ENCODE measurements around the gene CNKSR2. TPM values are rescaled to one million over a fixed set of nuclear protein-coding genes. Genes with fewer than 3 reads are reported as not detected.

Gene CNKSR2
- total RNA-seq, 1 experiment from 2014 or later = 0.06 TPM

DNA sequence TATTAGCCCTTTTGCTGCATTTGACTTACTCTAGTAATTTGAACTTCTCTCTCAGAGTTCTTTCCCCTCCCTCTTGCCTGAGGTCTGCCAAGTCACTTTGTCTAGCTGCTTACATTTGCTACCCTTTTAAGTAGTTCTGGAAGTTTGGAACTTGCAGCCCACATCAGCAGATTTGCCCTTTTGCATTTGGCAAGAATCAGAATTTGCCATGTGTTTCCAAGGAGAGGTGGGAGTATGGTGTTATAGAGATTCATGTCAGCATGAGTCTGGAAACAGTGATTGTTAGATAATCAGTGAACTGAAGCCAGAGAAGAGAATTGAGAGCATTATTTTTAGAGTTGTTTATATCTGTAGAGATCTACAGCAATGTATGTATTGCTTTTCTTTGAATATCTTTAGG lies 231.8 kb downstream of the CNKSR2 start:
- no peak for DNase-seq (ENCODE audit: low read depth)

DNA sequence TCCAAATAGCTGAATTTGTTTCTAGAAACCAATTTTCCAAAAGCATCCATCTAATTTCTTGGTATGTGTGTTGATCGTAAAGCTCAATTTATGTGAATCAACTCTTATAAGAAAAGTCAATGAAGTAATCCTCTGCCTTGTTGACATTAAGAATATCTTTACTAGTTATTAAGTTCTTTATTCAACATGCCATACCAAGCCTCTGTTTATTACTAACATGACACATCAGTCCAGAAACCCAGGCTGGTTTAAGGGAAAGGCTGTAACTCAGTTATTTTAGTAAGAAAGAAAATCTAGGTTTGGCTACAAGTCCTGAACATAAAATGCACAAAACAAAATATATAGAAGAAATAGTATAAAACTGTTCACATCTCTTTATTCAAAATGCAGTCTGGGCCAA lies 235.9 kb downstream of the CNKSR2 start:
- DNase-seq (ENCODE audit: low read depth) = no peak

DNA sequence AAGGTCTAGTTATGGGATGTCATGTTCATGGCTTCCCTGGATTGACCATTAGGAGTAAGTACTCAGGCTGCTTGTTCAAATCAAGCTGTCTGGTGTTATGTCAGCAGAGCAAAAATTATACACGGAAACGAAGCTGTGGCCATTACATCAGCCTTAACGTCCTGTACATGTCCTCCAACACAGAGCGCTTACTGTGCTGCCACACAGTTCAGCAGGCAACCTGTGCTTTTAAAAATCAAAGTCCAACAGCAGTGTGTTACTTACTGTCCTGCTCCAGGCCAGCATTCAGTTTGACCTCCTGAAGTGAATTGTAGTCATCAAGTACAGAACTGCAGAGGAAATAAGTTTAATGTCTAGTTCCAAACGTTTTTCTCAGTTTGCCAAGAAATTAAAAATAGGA lies 237.9 kb downstream of the CNKSR2 start:
- DNase-seq (ENCODE audit: low read depth) = no peak

DNA sequence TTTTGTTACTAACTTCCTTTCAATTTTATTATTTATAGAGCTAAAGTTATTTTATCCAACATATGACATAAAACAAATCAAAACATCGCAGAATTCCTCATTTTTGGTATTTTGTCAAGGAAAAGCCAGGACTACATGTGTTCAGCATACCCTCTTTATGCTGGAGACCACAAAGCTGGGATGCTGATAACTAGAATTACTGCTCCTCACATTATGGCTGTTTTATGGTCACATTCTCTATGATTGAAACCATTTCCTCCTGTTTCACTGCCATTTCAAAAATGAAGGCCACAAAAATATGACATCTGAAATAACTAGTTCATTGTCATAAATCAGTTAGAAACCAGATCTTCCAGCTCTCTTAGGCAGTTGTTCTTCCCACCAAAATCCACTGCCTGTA lies 242.2 kb downstream of the CNKSR2 start:
- DNase-seq (ENCODE audit: low read depth) = no peak

DNA sequence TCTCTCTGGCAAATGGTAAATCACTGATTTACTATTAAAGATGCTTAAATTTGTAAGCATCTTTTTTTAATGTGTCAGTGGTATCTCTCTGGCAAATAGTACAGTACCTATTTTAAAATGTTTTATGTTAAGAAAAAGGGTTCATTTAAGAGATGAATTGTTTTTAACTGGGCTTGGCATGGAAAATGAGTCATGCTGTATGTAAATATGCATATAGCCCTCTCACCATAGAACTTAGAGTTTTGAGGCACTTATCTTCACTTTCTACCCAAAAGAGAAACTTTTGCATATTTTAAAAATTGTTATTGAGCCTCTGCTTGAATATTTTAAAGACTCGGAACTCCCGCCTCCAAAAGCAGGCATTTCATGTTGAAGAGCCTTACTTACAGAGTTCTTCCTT lies 246.0 kb downstream of the CNKSR2 start:
- no peak for DNase-seq (ENCODE audit: low read depth)

DNA sequence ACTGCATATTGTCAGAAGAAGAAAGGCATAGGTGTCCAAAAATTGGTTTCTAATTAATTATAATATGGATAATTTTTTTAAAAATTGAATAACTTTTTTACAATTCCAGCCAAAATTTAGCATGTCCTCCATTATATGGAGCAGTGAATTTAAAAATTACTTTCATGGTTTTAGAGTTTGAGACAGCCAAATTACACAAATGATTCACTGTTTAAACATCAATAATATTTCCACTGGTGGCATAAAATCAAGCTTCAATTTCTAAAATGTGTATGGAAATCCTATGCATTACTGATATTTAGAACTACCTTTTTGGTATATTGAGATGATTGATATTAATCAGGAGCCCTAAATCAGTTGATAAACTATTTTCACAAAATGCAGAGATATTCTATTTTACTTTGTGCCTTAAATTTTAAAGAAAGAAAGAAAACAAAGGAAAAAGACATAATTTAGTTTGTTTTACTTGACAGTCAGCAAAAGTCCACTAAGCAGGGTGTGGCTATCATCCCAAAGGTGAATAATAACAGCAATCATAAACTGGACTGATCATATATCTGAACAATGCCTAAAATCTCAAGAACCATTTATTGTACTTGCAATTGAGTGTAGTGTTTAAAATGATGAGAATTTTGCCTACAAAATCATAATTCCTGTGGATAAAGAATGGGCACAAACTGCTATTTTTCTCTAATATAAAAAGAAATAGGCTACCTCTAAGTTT lies 249.7 kb downstream of the CNKSR2 start:
- no peak for DNase-seq (ENCODE audit: low read depth)

DNA sequence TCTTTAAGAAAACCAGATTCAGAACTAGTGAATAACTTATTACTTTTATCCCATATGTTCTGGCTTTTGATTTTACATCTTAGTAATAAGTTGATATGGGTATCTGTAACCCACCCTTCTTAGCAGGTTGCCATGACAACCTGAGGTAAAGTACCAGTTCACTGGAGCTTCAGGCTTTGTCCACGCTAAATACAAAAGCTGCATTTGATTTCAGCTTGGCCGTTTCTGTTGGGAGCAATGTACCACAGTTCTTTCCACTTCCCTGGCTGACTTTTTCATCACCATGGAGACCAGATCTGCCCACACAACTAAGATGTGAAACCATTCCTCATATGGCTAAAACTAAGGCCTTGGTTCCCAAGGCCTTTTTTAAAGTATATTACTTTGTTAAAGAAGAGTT lies 257.8 kb downstream of the CNKSR2 start:
- no peak for DNase-seq (ENCODE audit: low read depth)

DNA sequence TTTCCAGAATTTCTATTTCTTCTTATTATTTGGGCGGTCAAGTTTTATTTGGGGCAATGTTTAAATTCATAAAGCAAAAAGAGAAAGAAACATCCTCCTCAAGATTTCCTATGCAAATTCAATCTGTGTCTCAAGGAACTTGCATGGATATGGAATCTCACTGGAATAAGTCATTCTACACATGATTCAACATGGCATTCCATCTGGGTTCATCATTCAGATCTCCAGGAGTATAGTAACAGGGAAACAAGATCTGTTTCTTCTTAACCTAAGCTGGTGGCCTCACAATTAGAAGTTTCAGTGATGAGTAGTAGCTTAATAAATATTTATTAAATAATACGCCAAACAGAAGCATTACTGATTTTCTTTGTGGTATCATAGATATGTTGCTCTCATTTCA lies 264.1 kb downstream of the CNKSR2 start:
- DNase-seq (ENCODE audit: low read depth) = peak; percentile 25

DNA sequence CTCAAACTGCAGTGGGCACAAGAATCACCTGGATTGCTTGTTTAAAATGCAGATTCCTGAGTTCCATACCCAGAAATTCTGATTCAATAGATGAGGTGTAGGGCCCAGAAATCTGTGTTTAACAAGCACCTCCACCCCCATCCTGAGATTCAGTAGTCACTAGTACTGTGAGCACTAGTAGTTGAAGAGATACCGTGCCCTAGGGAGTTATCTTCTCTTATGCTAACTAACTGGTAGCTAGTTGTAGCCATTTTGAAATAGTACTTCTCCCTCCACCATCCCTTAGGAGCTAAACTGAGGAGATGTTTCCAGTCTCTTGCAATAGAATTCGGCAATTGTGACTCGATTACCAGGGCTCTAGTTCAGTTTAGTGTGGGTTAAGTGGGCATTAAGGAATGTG lies 265.6 kb downstream of the CNKSR2 start:
- no peak for DNase-seq (ENCODE audit: low read depth)

DNA sequence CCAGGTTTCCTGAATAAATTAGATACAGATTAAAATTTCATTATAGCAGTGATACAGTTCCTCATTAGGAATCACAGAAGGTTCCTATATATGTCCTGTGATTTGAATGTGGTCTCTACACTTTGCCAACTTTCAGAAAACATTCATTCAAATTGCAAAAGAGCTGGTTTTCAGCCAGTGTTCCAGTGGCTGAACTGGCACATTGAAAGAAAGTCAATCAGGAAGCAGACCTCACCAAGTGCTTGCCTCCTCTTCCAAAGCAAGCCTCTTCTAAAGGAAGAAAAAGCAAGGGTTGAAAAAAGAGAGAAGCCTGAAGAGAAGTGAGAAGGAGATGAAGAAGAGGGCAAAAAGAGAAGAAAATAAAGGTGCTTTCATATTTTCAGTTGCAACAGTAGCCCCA lies 271.2 kb downstream of the CNKSR2 start:
- DNase-seq (ENCODE audit: low read depth) = no peak

DNA sequence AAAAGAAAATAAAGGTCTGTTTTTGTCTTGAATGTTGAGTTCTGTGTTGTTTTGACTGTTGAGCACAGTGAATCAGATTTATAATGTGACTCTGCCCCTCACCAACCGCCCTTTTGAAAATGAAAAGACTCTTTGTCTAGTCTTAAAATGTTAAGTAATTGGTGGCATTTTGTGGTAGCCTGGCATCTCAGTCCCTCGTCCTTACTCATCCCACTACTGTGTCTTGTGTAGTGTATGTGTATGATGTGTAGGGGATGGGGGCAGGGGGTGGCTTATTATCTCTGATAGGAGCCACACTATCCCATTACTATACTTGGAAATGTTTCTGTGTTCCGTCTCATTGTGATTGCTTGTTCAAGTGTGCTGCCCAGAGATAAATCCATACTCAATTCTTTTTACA lies 271.7 kb downstream of the CNKSR2 start:
- DNase-seq (ENCODE audit: low read depth) = no peak

DNA sequence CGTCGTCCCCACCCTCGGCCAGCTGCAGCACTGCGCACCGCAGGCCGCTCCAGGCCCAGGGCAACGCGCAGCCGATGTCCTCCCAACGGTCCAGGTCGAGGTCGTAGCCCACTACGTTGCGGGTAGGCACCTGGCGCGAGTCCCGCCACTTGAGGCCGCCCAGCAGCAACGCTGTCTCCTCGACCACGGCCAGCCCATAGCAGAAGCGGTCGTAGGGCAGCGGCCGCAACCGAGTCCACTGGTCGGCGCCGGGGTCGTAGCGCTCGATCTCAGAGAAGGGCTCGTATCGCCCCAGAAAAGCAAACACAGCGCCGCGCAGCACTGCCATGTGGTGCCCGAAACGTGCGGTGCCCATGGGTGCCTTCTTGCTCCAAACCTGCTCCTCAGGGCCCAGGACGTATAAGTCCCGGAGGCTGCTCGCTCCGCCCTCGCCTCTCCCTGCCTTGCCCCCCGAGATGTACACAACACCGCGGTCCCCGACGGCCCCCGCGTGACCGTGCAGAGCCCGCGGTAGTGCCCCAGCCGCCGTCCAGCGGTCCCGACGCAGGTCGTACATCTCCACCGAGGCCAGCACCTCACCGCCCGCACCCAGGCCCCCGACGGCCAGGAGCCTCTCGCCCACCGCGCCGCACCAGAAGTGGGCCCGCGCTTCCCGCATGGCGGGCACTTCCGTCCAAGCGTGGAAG lies 281.8 kb downstream of the CNKSR2 start:
- no peak for DNase-seq (ENCODE audit: low read depth)

DNA sequence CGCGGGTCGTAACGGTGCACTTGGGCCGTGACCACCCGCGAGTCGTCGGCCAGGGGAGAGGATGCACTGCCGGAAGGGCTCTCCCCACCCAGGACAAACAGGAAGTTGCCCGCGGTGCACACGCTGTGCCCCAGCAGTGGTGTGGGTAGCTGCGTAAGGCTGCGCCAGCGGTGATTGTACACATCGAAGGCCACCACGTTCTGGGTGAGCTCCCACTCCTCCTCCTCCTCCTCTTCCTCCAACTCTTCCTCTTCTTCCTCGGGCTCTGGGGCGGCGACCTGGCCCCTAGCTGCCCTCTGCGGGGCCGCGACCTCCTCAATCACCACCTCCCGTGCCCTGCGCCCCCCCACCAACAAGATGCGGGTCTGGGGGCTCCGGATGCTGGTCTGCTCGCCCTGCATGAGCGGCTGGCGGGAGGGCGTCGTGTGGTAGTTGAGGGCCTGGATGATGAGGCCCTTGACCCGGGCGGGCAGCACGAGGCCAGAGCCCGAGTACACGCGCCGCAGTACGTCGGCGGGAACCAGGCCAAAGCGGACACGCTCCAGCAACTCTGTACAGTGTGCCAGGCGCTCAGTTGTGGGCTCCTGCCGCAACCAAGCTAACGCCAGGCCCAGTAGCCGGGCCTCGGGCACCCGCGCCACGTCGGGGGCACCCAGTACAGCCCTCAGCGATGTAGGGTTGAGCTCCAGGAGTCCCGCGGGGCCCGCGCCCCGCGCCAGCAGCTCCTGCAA lies 282.5 kb downstream of the CNKSR2 start:
- no peak for DNase-seq (ENCODE audit: low read depth)

DNA sequence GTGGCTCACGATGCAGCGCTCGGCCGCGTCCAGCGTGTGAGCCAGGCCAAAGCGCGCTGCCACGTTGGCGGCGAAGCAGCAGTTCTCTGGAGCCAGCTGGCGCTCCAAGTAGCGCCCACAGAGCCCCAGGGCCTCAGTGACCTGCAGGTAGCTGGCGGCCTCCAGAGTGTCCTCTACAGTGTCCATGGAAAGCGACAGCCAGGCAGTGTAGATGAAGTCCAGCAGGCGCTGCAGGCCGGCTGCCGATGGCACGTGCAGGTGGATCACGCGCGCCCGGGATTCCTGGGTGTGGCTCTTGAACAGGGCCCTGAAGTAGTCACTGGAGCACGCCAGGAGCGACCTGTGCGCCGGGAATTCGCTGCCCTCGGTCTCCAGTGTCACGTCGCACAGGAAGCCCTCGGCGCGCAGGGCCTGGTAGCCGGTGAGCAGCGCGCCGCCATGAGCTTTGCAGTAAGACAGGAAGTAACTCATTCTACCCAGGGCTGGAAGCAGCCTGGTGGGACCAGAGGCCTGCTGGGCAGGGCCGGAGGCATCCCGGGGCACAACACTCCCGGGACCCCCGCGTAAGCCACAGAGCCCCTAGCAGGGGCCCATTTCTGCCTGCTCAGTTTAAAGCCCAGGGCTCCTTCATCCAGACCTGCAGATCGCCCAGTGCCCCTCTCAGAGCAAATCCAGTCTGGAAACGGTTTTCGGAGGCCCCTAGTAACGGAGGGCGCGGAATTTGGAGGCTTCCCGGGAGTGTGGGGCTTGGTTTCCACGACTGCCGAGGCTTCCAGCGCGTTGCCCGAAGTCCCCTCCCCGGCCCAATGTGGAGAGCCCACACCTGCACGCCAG lies 283.3 kb downstream of the CNKSR2 start:
- no peak for DNase-seq (ENCODE audit: low read depth)

DNA sequence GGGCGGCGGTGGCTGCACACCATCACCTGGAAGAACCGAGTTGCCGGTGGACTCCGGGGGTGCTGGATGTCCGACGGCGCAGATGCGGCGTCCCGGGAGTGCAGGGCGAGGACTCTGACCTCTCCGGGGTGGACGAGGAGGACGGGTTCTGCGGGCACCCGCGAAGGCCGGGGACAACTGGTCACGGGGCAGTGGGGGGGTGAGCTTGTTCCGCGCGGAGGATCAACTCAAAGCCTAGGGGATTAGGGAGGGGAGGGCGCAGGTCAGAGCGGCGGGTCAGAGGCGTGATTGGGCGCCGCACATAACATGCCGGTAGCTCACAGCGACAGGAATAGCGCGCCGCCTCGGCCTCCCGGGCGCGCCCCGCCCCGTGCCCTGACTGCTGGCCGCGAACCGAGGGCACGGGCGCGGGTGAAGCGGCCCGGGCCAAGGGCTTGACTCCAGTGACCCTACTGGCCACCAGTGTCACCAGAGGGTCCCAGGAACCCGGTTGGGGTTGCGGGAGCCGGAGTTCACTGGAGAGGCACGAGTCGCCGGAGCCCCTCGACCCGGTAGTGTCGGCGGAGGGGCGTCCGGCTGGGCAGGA lies 284.0 kb downstream of the CNKSR2 start, which contains the start of gene KLHL34:
TSS of gene KLHL34 (minus strand) at position 179 of the 586 bp plus-strand sequence. CDS start 542 bp downstream, outside the sequence.
- DNase-seq (ENCODE audit: low read depth) = no peak

DNA sequence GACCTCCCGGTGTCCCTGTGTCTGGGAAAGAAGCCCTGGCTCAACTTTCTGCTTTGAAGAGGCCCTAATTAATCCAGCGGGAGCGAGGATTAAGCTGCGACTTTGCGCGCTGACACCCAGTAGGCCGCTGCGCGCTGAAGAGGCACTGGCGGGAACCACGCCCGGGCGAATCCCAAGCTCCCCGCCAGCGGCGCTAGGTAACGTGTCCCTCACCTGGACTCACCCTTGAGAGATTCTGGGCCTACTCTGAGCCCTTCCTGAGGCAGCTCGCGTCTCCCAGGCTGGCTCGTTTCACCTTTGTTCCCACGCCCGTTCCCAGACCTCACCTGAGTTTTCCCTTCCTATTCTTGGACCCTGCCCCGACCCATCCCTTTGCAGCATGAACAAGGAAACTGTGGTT lies 284.5 kb downstream of the CNKSR2 start:
- no peak for DNase-seq (ENCODE audit: low read depth)

DNA sequence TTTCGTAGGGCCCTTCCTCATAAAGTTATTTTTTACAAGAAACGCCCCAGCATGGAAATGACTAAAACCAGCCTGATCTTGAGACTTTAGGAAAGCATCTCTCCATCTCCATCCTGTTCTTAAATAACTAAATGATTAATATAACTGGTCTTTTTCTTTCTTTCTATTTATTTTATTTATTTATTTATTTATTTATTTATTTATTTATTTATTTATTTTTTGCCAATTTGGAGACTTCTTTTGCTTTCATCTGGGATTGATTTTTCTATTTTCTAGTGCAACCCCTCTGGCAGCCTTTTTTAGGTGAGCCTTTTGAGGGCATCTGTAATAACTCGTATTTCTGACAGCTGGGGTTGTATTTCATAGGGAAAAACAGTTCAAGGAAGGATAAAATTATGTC lies 285.1 kb downstream of the CNKSR2 start:
- no peak for DNase-seq (ENCODE audit: low read depth)

DNA sequence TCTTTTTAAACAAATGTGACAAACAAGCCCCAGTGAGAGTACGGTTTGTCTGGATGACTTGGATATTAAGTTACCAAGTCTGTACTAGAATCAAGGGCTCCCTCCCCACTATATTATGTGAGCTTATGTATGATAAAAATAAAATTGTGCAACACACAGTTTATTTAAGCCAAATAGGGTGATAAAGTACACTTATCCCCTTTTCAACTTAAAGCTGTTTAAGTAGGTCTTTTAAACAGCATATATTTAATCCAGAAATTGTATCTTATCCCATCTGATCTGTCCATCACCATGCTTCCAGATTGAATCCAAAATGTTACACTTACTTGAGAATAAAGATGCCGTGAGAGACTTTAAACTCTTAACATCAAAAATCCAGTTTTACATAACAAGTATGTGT lies 285.9 kb downstream of the CNKSR2 start:
- DNase-seq (ENCODE audit: low read depth) = no peak

DNA sequence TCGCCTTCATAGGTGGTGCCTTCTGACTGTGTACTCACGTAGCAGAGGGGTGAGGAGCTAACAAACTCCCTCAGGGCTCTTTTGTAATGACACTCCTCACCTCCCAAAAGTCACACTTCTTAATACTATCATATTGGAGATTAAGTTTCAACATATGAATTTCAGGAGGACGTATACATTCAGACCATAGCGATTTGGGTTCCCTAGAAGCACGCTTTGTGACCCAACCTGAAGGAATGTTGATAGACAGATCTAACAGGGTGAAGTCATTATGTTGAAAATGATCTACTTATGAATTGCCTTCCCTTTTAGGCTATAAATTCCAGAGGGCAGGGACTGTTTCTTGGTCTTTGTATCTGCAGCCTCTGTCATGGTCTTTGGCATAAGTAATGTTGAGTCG lies 287.1 kb downstream of the CNKSR2 start:
- DNase-seq (ENCODE audit: low read depth) = no peak

DNA sequence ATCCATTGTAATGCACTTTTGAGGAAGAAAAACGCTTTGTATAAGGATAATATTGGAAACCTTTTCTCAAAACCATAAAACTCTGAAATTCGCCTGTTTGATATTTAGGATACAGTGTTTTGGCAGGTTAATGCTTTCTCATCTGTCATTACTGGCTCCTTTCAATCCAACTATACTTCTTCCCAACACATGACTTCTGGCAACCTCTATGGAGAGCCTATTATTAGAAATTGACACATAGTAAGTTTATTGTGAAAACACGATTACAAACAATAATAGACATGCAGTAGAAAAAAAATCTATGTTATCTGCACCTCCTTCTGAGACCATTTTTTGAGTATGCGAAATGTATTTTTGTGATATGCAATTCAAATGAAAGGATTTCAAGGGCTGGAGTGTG lies 288.5 kb downstream of the CNKSR2 start:
- DNase-seq (ENCODE audit: low read depth) = no peak

DNA sequence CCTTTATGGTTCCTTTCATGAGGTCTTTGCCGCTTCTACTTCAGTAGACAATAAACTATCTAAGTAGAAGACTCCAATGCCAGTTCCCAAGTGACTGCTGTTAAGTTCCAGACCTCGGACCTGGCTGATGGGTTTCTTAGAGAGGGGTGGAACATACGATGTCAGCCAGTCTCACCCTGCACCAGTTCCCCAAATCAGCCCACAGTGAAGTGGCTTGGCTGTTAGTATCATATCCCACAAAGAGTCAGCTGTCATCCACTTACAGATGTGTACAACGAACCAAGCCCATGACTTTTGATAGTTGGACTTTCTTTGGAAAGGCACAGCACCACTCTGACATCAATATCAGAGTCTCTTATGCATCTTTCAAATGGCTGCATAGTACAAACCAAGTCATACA lies 292.0 kb downstream of the CNKSR2 start:
- no peak for DNase-seq (ENCODE audit: low read depth)
